Measurements from ENCODE around the gene C19orf81.

Gene C19orf81

GRCh38 chr19:50645107-50645506, 4.1 kb upstream of the C19orf81 start:
- no peak for TF ChIP-seq CTCF (IDR thresholded peaks at IDR 0.05; ENCODE audit: insufficient read depth, low read depth, low read length, missing control alignments)
- DNase-seq (ENCODE audit: low read depth), result no peak
- H3K4me3 ChIP-seq (ENCODE audit: low read length), result no peak overlapping the region

GRCh38 chr19:50646074-50646807, 3.0 kb upstream of the C19orf81 start:
- DNase-seq (ENCODE audit: low read depth), result no peak
- no peak for TF ChIP-seq CTCF (IDR thresholded peaks at IDR 0.05; ENCODE audit: insufficient read depth, low read depth, low read length, missing control alignments)
- H3K4me3 ChIP-seq (ENCODE audit: low read length), result no peak overlapping the region

- no peak for TF ChIP-seq CTCF (IDR thresholded peaks at IDR 0.05; ENCODE audit: insufficient read depth, low read depth, low read length, missing control alignments)
- no peak for DNase-seq (ENCODE audit: low read depth)
- H3K4me3 ChIP-seq (ENCODE audit: low read length), result no peak overlapping the region
These were observed 1.2 kb upstream of the C19orf81 start for GRCh38 chr19:50647879-50648615.

GRCh38 chr19:50648659-50649058, 586 bp upstream of the C19orf81 start:
- TF ChIP-seq CTCF (IDR thresholded peaks at IDR 0.05; ENCODE audit: insufficient read depth, low read depth, low read length, missing control alignments), result no peak
- no peak for DNase-seq (ENCODE audit: low read depth)

GRCh38 chr19:50651174-50651573, 1.9 kb downstream of the C19orf81 start:
- TF ChIP-seq CTCF (IDR thresholded peaks at IDR 0.05; ENCODE audit: insufficient read depth, low read depth, low read length, missing control alignments), result no peak
- DNase-seq (ENCODE audit: low read depth), result no peak
- no peak overlapping the region for H3K4me3 ChIP-seq (ENCODE audit: low read length)

More at GRCh38 chr19:50648659-50649058, 586 bp upstream of the C19orf81 start:
- H3K4me3 ChIP-seq (ENCODE audit: low read length), result no peak overlapping the region

- H3K4me3 ChIP-seq (ENCODE audit: low read length), result no peak overlapping the region
- TF ChIP-seq CTCF (IDR thresholded peaks at IDR 0.05; ENCODE audit: insufficient read depth, low read depth, low read length, missing control alignments), result no peak
- DNase-seq (ENCODE audit: low read depth), result no peak
These were observed 3.5 kb downstream of the C19orf81 start for GRCh38 chr19:50652722-50653121.
